Measurements from ENCODE around the gene NEIL1. TPM values are rescaled to one million over a fixed set of nuclear protein-coding genes. Genes with fewer than 3 reads are reported as not detected.

The NEIL1 gene
- total and polyA plus RNA-seq, 10 of the 15 experiments (the other 5 are each of a cell fraction or from before 2014, with no cell fraction given), result 0.10 to 2.3 (median 0.66) TPM

DNA sequence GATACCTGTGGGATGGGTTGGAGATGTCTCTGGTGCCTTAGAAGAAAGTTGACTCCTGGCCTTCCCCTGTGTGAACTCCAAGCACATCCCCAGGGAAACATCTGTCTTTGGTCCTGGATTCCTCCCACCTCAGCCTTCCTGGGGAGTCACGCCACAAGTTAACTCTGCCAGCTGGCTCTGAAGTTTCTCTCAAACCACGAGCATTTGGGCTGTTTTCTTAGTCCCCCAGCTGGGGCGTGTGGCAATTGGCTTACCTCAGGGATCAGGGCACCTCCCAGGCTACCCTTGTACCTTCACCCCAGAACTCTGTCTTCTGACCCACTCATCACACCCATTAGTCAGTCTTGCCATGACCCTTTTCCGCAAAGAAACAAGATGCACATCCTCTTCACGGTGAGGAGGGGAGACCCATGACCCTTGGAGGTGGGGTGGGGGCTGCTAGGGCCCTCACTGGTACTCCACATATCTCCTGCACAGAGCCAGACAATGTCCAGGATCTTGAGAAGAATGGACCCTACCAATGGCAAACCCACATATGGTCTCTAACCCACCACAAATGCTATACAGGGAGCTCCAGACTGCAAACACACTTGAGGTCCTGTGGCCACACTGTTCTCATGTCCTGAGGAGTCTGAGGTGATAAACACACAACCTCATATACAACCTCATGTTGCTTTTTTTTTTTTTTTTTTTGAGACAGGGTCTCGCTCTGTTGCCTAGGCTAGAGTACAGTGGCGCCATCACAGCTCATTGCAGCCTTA lies 3.9 kb downstream of the NEIL1 start (continued):
- TF ChIP-seq MLLT1 (IDR thresholded peaks at IDR 0.05), result no peak

DNA sequence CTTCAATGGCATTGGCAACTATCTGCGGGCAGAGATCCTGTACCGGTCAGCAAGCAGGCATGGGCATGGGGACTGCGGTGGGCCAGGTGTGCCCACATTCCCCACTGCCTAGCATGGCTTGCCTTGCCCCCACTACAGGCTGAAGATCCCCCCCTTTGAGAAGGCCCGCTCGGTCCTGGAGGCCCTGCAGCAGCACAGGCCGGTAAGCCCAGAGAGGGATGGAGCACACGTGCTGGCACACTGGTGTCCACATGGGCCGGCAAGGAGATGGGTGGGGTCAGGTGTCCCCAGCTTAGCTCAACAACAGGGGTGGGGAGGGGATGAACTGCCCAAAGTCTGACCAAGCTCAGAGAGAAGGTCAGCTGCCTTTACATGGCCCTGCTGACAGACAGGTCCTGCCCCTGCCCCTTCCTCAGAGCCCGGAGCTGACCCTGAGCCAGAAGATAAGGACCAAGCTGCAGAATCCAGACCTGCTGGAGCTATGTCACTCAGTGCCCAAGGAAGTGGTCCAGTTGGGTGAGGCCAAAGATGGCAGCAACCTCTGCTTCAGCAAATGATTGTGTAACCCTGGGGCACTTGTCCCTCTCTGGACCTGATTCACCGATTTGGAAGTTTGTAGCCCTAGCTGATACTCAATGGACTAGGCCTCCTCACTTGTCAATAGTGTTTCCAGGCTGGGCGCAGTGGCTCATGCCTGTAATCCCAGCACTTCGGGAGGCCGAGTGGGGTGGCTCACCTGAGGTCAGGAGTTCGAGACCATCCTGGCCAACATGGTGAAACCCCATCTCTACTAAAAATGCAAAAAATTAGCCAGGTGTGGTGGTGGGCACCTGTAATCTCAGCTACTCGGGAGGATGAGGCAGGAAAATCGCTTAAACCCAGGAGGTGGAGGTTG lies 5.6 kb downstream of the NEIL1 start:
- ChIA-PET SMC1A (ENCODE audit: uncharacterized antibody, unreplicated experiment) (interaction anchor here (1.4 kb wide), 1 partner anchor 15 kb away, joined by 4 read pairs; no protein-coding TSS in a partner anchor), CTCF (interaction anchor here (0.6 kb wide), 1 partner anchor 148 kb away, joined by 3 read pairs; no protein-coding TSS in a partner anchor)
- TF ChIP-seq, protein P1, sequence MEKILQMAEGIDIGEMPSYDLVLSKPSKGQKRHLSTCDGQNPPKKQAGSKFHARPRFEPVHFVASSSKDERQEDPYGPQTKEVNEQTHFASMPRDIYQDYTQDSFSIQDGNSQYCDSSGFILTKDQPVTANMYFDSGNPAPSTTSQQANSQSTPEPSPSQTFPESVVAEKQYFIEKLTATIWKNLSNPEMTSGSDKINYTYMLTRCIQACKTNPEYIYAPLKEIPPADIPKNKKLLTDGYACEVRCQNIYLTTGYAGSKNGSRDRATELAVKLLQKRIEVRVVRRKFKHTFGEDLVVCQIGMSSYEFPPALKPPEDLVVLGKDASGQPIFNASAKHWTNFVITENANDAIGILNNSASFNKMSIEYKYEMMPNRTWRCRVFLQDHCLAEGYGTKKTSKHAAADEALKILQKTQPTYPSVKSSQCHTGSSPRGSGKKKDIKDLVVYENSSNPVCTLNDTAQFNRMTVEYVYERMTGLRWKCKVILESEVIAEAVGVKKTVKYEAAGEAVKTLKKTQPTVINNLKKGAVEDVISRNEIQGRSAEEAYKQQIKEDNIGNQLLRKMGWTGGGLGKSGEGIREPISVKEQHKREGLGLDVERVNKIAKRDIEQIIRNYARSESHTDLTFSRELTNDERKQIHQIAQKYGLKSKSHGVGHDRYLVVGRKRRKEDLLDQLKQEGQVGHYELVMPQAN (conservative IDR thresholded peaks at IDR 0.05), result no peak
- TF ChIP-seq SREBF2 (IDR thresholded peaks at IDR 0.05; ENCODE audit: low read length) (no peak), CBX3 (IDR thresholded peaks at IDR 0.05; ENCODE audit: borderline replicate concordance, low read depth) (no peak), NFXL1 (IDR thresholded peaks at IDR 0.05; ENCODE audit: borderline replicate concordance) (no peak), CEBPB (IDR thresholded peaks at IDR 0.05; ENCODE audit: borderline replicate concordance in 1 of 2, low read depth in 2 of 2, low read length in 2 of 2) (no peak), MXI1 (IDR thresholded peaks at IDR 0.05; ENCODE audit: low read depth, low read length) (no peak), WRNIP1 (IDR thresholded peaks at IDR 0.05; ENCODE audit: borderline replicate concordance, low read depth, low read length) (no peak), ZBTB11 (CRISPR knock-in tag; IDR thresholded peaks at IDR 0.05) (no peak)
- TF ChIP-seq, protein P2, sequence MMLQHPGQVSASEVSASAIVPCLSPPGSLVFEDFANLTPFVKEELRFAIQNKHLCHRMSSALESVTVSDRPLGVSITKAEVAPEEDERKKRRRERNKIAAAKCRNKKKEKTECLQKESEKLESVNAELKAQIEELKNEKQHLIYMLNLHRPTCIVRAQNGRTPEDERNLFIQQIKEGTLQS (IDR thresholded peaks at IDR 0.05; ENCODE audit: borderline replicate concordance, extremely low read depth, low read depth, low read length), result no peak
- TF ChIP-seq, protein P3, sequence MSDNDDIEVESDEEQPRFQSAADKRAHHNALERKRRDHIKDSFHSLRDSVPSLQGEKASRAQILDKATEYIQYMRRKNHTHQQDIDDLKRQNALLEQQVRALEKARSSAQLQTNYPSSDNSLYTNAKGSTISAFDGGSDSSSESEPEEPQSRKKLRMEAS (IDR thresholded peaks at IDR 0.05; ENCODE audit: low read depth, low read length), result no peak

More for the DNA sequence above, 5.6 kb downstream of the NEIL1 start:
- ATAC-seq (no peak), DNase-seq (ENCODE audit: low read depth, low spot score) (no peak), FAIRE-seq (no peak)
- Histone ChIP-seq H3K4me3 (no peak overlapping the region), H2AFZ (ENCODE audit: control insufficient read depth, low read depth, low read length) (no peak overlapping the region), H3K79me2 (ENCODE audit: control insufficient read depth, insufficient read depth, low read length) (no peaks in the 10 kb centered on the region), H3K9ac (ENCODE audit: control insufficient read depth, insufficient read depth, low read length) (no peak overlapping the region), H3K4me2 (ENCODE audit: control insufficient read depth, insufficient read depth) (no peak overlapping the region), H3K27me3 (replicated peaks in 1 of 2; ENCODE audit: control insufficient read depth in 2 of 2, insufficient read depth in 2 of 2, low read length in 1 of 2) (peaks cover 2 to 6% of the 10 kb centered on the region in 2 experiments; a peak in 3 of 4 replicates), H3K27ac (ENCODE audit: control insufficient read depth, insufficient read depth) (no peak overlapping the region), H3K9me3 (replicated peaks; ENCODE audit: control insufficient read depth, insufficient read depth, low read length) (peaks cover 15% of the 10 kb centered on the region; the same call in 2 of the 3 replicates), H3K4me1 (ENCODE audit: control insufficient read depth, insufficient read depth, low read length) (peaks cover 15% of the 10 kb centered on the region), H3K36me3 (ENCODE audit: control insufficient read depth in 2 of 2, insufficient read depth in 2 of 2, low read length in 1 of 2) (no peaks in the 10 kb centered on the region; a peak in 1 of 4 replicates), H4K20me1 (ENCODE audit: control insufficient read depth, insufficient read depth) (no peaks in the 10 kb centered on the region)
- POLR2A ChIA-PET, result no interaction called here
- in situ Hi-C loops (cut with MboI), result no loop called here
- 95% methylated on average over 16 of the region's 16 CpGs for WGBS (ENCODE audit: insufficient coverage, insufficient replicate concordance, low lambda C conversion rate, missing lambda C conversion rate)
- intact Hi-C loops (cut with micrococcal nuclease; ENCODE audit: unreplicated experiment), result no loop called here
- no TSS peak for BruUV-seq (replicated peaks)
- RAD21 ChIA-PET (ENCODE audit: unreplicated experiment), result no interaction called here
